Nasal cavity respiratory epithelium epithelial cell of viscerocranial mucosa (primary cell): Measurements from ENCODE around the gene SKA3. TPM values are rescaled to one million over a fixed set of nuclear protein-coding genes. Genes with fewer than 3 reads are reported as not detected.

ENCODE experiments used
- total RNA-seq: library from RNA; depleted of rRNA; stranded (reverse); fragments of >200 nt; gene quantifications from 2 replicates; pipeline ENCODE4 v1.2.3, GENCODE V29; 2014

SKA3 gene
- total RNA-seq: 1.7 and 2.7 TPM in 2 replicates

DNA sequence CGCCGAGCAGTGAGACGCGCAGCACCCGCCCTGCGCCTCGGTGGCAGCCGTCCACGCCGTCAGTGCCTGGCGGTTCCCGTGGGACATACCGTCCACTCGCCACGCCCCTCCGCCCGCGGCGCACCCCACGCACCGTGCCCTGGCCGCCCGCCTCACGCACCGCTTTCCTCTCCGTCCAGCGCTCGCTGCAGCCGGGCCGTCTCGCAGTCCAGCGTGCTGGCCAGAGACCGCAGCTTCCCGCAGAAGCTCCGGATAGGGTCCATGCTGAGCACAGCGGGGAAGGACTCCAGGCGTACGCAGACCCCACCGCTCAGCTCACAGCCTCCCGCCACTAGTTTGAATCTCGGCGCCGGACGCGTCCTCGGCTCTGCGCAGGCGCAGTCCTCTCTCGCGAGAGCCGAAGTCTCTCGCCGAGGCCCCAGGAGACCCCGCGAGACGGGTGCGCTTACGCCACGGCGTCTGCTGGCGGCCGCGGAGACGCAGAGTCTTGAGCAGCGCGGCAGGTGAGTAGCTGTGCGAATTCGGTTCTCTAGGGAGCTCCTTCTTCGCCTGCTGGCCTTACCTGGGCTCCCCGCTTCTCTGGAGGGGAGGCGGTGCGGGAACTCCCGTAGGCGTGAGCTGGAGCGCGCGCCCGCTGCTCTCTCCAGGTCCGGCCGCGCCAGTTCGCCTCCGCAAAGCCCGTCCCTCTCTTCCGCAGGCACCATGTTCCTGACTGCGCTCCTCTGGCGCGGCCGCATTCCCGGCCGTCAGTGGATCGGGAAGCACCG is at the start of gene SKA3, which contains the start of gene MRPL57:
TSS of gene SKA3 (minus strand) at position 338 of the 767 bp plus-strand sequence. CDS start at position 263, 75 bp downstream.
TSS of gene MRPL57 (plus strand) at position 444 of the 767 bp plus-strand sequence. CDS start at position 703, 259 bp downstream.

Other genes with a start within 250 kb of the SKA3 start
- 8.9 and 14.2 TPM in 2 replicates for gene LATS2, start 115.0 kb downstream of the SKA3 start, total RNA-seq
- 35.9 and 38.3 TPM in 2 replicates for gene SAP18, start 36.4 kb downstream of the SKA3 start, total RNA-seq
- gene MRPL57, start 106 bp upstream of the SKA3 start, total RNA-seq: 16.0 and 29.7 TPM in 2 replicates